Astrocyte (in vitro differentiated cells and primary cell): ENCODE measurements around the gene SMARCC2.

Experiments used
- CTCF ChIP-seq: IDR thresholded peaks from 2 replicates; pipeline ENCODE4 v1.5.1; 2011; ENCODE audit warnings: low read depth, mild to moderate bottlenecking, inconsistent platforms, low read length, moderate library complexity; ENCODE audit not compliant: insufficient read depth
- EZH2 ChIP-seq: IDR thresholded peaks from 2 replicates; pipeline ENCODE4 v1.6.1; 2012; ENCODE audit warnings: mild to moderate bottlenecking, low read length, inconsistent platforms; ENCODE audit not compliant: insufficient read depth

- TF ChIP-seq CTCF, result no peak
- TF ChIP-seq EZH2, result no peak
These were observed 24.9 kb downstream of the SMARCC2 start for GRCh38 chr12:56164345-56164729.
